ENCODE measurements around the gene UPB1. TPM values are rescaled to one million over a fixed set of nuclear protein-coding genes. Genes with fewer than 3 reads are reported as not detected.

UPB1 gene
- total and polyA plus RNA-seq, 9 of the 15 experiments (the other 6 are each of a cell fraction or from before 2014, with no cell fraction given): 0.06 to 0.11 TPM; not detected in 7

- H3K27me3 ChIP-seq (ENCODE audit: control insufficient read depth in 2 of 2, insufficient read depth in 2 of 2, low read length in 2 of 2): no peaks in the 10 kb centered on the region
- in situ Hi-C loops (cut with MboI): no loop called here
- H2AFZ ChIP-seq (ENCODE audit: low read depth, low read length): peak within 1 kb of the TSS; percentile 90
- peak within 1 kb of the TSS; percentile 93 to 99 for H3K9ac ChIP-seq (ENCODE audit: insufficient read depth in 1 of 2, low read depth in 2 of 2, low read length in 2 of 2)
- H3K36me3 ChIP-seq (ENCODE audit: control insufficient read depth, insufficient read depth, low read length): peaks cover 47% of the 10 kb centered on the region
- ATAC-seq: peak; percentile 1; the same call in 2 of the 3 replicates
- H4K20me1 ChIP-seq (replicated peaks; ENCODE audit: control insufficient read depth, insufficient read depth, low read length): peaks cover 21% of the 10 kb centered on the region; the same call in 1 of the 2 replicates
- under 1% methylated on average over 30 of the region's 64 CpGs for WGBS (ENCODE audit: insufficient coverage, low coverage, missing lambda C conversion rate)
- BruUV-seq (replicated peaks): no TSS peak
- FAIRE-seq: no peak
- intact Hi-C loops (cut with micrococcal nuclease): no loop called here
- H3K9me3 ChIP-seq (replicated peaks; ENCODE audit: control insufficient read depth, insufficient read depth, low read depth, low read length): no peaks in the 10 kb centered on the region
- H3K4me3 ChIP-seq: peak within 1 kb of the TSS; percentile 59
- H3K4me1 ChIP-seq (replicated peaks in 1 of 2; ENCODE audit: control insufficient read depth in 2 of 2, insufficient read depth in 2 of 2, low read length in 2 of 2): peaks cover 22% of the 10 kb centered on the region in 2 experiments; a peak in 4 of 5 replicates
- H3K9me1 ChIP-seq (ENCODE audit: control insufficient read depth, insufficient read depth, low read length): no peaks in the 10 kb centered on the region
- DNase-seq (ENCODE audit: extremely low read depth in 1 of 4, low spot score in 3 of 4): peak in 1 of 4 experiments; percentile 24
- peak within 1 kb of the TSS; percentile 99 for H3K4me2 ChIP-seq (ENCODE audit: insufficient read depth, low read length)
- H3K27ac ChIP-seq (ENCODE audit: extremely low read depth, low read depth, low read length): peak within 1 kb of the TSS; percentile 93
- peaks cover 87% of the 10 kb centered on the region for H3K79me2 ChIP-seq (ENCODE audit: control insufficient read depth, insufficient read depth, low read length)
- ChIA-PET CTCF (ENCODE audit: low intra/inter-chr PET ratio) (no interaction called here), POLR2A (interaction anchor here (0.6 to 2.4 kb wide), 17 partner anchors 9 to 616 kb away, joined by 3 to 13 read pairs (median 3); no protein-coding TSS in a partner anchor)
- TF ChIP-seq SRSF3 (IDR thresholded peaks at IDR 0.05; ENCODE audit: insufficient read depth, low read length) (no peak), POLR2G (IDR thresholded peaks at IDR 0.05; ENCODE audit: low read depth, low read length) (peak; percentile 78), ARID1B (IDR thresholded peaks at IDR 0.05) (no peak), E2F5 (CRISPR knock-in tag; IDR thresholded peaks at IDR 0.05) (no peak), NONO (IDR thresholded peaks at IDR 0.05; ENCODE audit: low read depth in 2 of 2, low read length in 1 of 2) (no peak), RBM22 (IDR thresholded peaks at IDR 0.05; ENCODE audit: low read depth, low read length, poor library complexity, severe bottlenecking) (no peak), CTCF (IDR thresholded peaks at IDR 0.05 in 2 of 3, conservative IDR thresholded peaks at IDR 0.05 in 1 of 3; ENCODE audit: insufficient read depth in 2 of 3, low read depth in 1 of 3, low read length in 3 of 3) (no peak), NRF1 (conservative IDR thresholded peaks at IDR 0.05 in 1 of 2, IDR thresholded peaks at IDR 0.05 in 1 of 2) (no peak), HES1 (IDR thresholded peaks at IDR 0.05; ENCODE audit: low read depth) (no peak), ESRRA (IDR thresholded peaks at IDR 0.05; ENCODE audit: borderline replicate concordance, low read depth) (peak; percentile 16; the same call in 1 of the 2 replicates), EP400 (IDR thresholded peaks at IDR 0.05) (0 out of 2 replicates have a peak, but pooled peaks have one; percentile 38), ZNF354B (CRISPR knock-in tag; IDR thresholded peaks at IDR 0.05) (no peak), ZBTB7A (IDR thresholded peaks at IDR 0.05; ENCODE audit: borderline replicate concordance, control insufficient read depth, low read depth, low read length) (peak; percentile 15; the same call in 1 of the 2 replicates), E2F1 (CRISPR knock-in tag; IDR thresholded peaks at IDR 0.05) (no peak), NR4A1 (CRISPR knock-in tag; IDR thresholded peaks at IDR 0.05) (no peak), NR4A1 (tag; IDR thresholded peaks at IDR 0.05) (no peak)
Measured at GRCh38 chr22:24554313-24555164, 59.4 kb downstream of the UPB1 start, which contains the start of gene GUCD1. Gene GUCD1, minus strand, starts transcription at chr22:24555138. Its CDS starts 147 bp downstream, at chr22:24554991.

Data from K562 (cell line).